ENCODE measurements around the gene LSAMP. TPM values are rescaled to one million over a fixed set of nuclear protein-coding genes. Genes with fewer than 3 reads are reported as not detected.

Gene LSAMP
- total and polyA plus RNA-seq, 2 of the 4 experiments (the other 2 are of a cell fraction): 7.9 to 8.0 TPM

DNA sequence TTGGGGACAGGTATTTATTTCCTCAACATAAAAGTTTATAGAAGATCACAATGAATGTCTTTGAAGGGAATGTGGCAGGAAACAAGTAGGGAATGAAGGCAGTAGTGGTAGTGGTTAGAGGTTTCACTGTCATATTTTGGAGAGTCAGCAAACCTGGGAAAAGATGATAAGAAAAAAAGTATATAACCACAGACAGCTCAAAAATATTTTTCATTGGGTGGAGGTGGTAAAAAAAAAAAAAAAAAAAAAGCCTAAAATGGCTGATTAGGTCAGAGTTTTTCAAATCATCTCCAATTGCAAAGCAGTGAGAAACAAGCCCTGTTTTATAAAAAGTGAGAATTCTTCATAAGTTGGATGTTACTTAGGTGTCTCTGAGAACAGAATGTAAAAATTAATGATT is 400.0 kb downstream of the LSAMP start:
- CTCF ChIA-PET: no interaction called here
- no peaks in the 10 kb centered on the region for H3K9me1 ChIP-seq (ENCODE audit: insufficient read depth, low read length)
- ATAC-seq (ENCODE audit: low read depth): no peak

More for the DNA sequence above, 400.0 kb downstream of the LSAMP start:
- Histone ChIP-seq H4K8ac (ENCODE audit: low read depth in 2 of 2, low read length in 2 of 2) (no peak overlapping the region), H2AK9ac (replicated peaks; ENCODE audit: low read depth, low read length, poor library complexity) (no peak overlapping the region), H4K91ac (ENCODE audit: insufficient read depth, low read depth, low read length) (no peak overlapping the region), H3K4ac (ENCODE audit: low read depth, low read length) (no peak overlapping the region), H2AFZ (replicated peaks; ENCODE audit: low read length, poor library complexity) (no peak overlapping the region), H3K18ac (ENCODE audit: low read depth, low read length) (no peak overlapping the region), H2BK5ac (ENCODE audit: low read depth, low read length, poor library complexity, severe bottlenecking) (no peak overlapping the region), H3K14ac (replicated peaks; ENCODE audit: low read depth, low read length) (no peak overlapping the region), H3K27ac (ENCODE audit: insufficient read depth, low read length) (no peak overlapping the region), H2BK20ac (ENCODE audit: low read depth, low read length) (no peak overlapping the region), H3K9ac (ENCODE audit: low read depth, low read length) (no peak overlapping the region), H4K20me1 (ENCODE audit: insufficient read depth, low read length) (no peaks in the 10 kb centered on the region), H3K36me3 (ENCODE audit: control insufficient read depth, insufficient read depth, low read length) (no peaks in the 10 kb centered on the region), H2BK120ac (ENCODE audit: low read depth, low read length) (no peak overlapping the region), H3K4me3 (ENCODE audit: insufficient read depth, low read depth, low read length) (no peak overlapping the region), H4K5ac (ENCODE audit: low read depth, low read length) (no peak overlapping the region), H3K27me3 (ENCODE audit: control insufficient read depth, insufficient read depth, low read length) (no peaks in the 10 kb centered on the region), H2BK15ac (ENCODE audit: low read depth, low read length) (no peak overlapping the region), H3K56ac (ENCODE audit: extremely low read depth, insufficient read depth, low read length) (no peak overlapping the region), H3K4me1 (ENCODE audit: control insufficient read depth, insufficient read depth, low read length) (no peaks in the 10 kb centered on the region), H3K79me1 (ENCODE audit: low read depth in 1 of 2, low read length in 2 of 2) (no peaks in the 10 kb centered on the region), H3K4me2 (ENCODE audit: low read depth, low read length) (no peak overlapping the region), H2AK5ac (ENCODE audit: low read depth, low read length) (no peak overlapping the region), H3K23ac (ENCODE audit: low read depth, low read length) (no peak overlapping the region), H3K9me3 (ENCODE audit: control insufficient read depth, insufficient read depth, low read length) (no peaks in the 10 kb centered on the region)
- intact Hi-C loops (cut with micrococcal nuclease): no loop called here
- dilution Hi-C loops (cut with HindIII; ENCODE audit: low sequenced_read_pairs, unreplicated experiment): no loop called here
- TF ChIP-seq USF2 (IDR thresholded peaks at IDR 0.05; ENCODE audit: low read depth, low read length) (no peak), POLR2A (IDR thresholded peaks at IDR 0.05; ENCODE audit: low read depth, low read length) (no peak), CHD1 (IDR thresholded peaks at IDR 0.05; ENCODE audit: low read depth, low read length) (no peak), FOS (IDR thresholded peaks at IDR 0.05; ENCODE audit: low read depth, low read length) (no peak), RFX5 (IDR thresholded peaks at IDR 0.05; ENCODE audit: low read depth, low read length) (no peak), NFE2L2 (IDR thresholded peaks at IDR 0.05; ENCODE audit: low read depth, low read length) (no peak), MAZ (IDR thresholded peaks at IDR 0.05; ENCODE audit: borderline replicate concordance, low read depth, low read length) (no peak), RAD21 (IDR thresholded peaks at IDR 0.05; ENCODE audit: low read length) (no peak), RCOR1 (IDR thresholded peaks at IDR 0.05; ENCODE audit: insufficient replicate concordance, low read length) (no peak), CEBPB (IDR thresholded peaks at IDR 0.05; ENCODE audit: low read depth, low read length) (no peak), MAFK (IDR thresholded peaks at IDR 0.05; ENCODE audit: low read depth, low read length) (no peak), BHLHE40 (IDR thresholded peaks at IDR 0.05; ENCODE audit: low read depth, low read length) (no peak), CTCF (conservative IDR thresholded peaks at IDR 0.05; ENCODE audit: low read depth, low read length) (no peak), MXI1 (IDR thresholded peaks at IDR 0.05; ENCODE audit: borderline replicate concordance, low read depth, low read length) (no peak), SMC3 (IDR thresholded peaks at IDR 0.05; ENCODE audit: low read depth, low read length) (no peak)
- TF ChIP-seq, protein P1, sequence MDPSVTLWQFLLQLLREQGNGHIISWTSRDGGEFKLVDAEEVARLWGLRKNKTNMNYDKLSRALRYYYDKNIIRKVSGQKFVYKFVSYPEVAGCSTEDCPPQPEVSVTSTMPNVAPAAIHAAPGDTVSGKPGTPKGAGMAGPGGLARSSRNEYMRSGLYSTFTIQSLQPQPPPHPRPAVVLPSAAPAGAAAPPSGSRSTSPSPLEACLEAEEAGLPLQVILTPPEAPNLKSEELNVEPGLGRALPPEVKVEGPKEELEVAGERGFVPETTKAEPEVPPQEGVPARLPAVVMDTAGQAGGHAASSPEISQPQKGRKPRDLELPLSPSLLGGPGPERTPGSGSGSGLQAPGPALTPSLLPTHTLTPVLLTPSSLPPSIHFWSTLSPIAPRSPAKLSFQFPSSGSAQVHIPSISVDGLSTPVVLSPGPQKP (IDR thresholded peaks at IDR 0.05; ENCODE audit: borderline replicate concordance, low read depth, low read length): no peak
- in situ Hi-C loops (cut with MboI; ENCODE audit: low sequenced_read_pairs): no loop called here
- no TSS peak for BruUV-seq (replicated peaks)
- no peak for DNase-seq
- POLR2A ChIA-PET (ENCODE audit: unreplicated experiment): no interaction called here
